Endodermal cell (in vitro differentiated cells): ENCODE measurements around the gene CBFA2T2. TPM values are rescaled to one million over a fixed set of nuclear protein-coding genes. Genes with fewer than 3 reads are reported as not detected.

Experiments used
- DNase-seq: peaks from one replicate; pipeline ENCODE4 v3.0.0-alpha.2; 2017
- H3K27ac ChIP-seq: 2 replicates; pipeline ENCODE4 v1.5.1; 2013; ENCODE audit warnings: mild to moderate bottlenecking, low read depth, low read length, moderate library complexity
- H3K27me3 ChIP-seq: 2 replicates; pipeline ENCODE4 v1.6.1; 2013; ENCODE audit warnings: mild to moderate bottlenecking, low read length, moderate library complexity; ENCODE audit not compliant: insufficient read depth, control insufficient read depth, poor library complexity, severe bottlenecking
- H3K36me3 ChIP-seq: 2 replicates; pipeline ENCODE4 v1.7.0; 2013; ENCODE audit warnings: mild to moderate bottlenecking, low read length, moderate library complexity; ENCODE audit not compliant: control insufficient read depth, insufficient read depth
- H3K4me1 ChIP-seq: one replicate; pipeline ENCODE4 v1.7.0; 2013; ENCODE audit warnings: low read length; ENCODE audit not compliant: control insufficient read depth, insufficient read depth
- H3K4me3 ChIP-seq: 2 replicates; pipeline ENCODE4 v1.5.1; 2013; ENCODE audit warnings: mild to moderate bottlenecking, low read length, moderate library complexity
- H3K9ac ChIP-seq: 2 replicates; pipeline ENCODE4 v1.6.1; 2013; ENCODE audit warnings: mild to moderate bottlenecking, low read length, moderate library complexity; ENCODE audit not compliant: poor library complexity, severe bottlenecking; ENCODE audit errors: extremely low read depth
- H3K9me3 ChIP-seq: 2 replicates; pipeline ENCODE4 v1.6.1; 2013; ENCODE audit warnings: mild to moderate bottlenecking, low read length, moderate library complexity; ENCODE audit not compliant: control insufficient read depth
- H3K27ac Mint-ChIP-seq: 2 replicates; pipeline ENCODE4 v1.8.0; 2020; ENCODE audit warnings: mixed read lengths
- H3K27me3 Mint-ChIP-seq: 2 replicates; pipeline ENCODE4 v1.8.0; 2021; ENCODE audit warnings: mild to moderate bottlenecking, mixed read lengths; ENCODE audit not compliant: insufficient read depth
- H3K36me3 Mint-ChIP-seq: 2 replicates; pipeline ENCODE4 v1.8.0; 2020; ENCODE audit warnings: low read depth, mixed read lengths
- H3K4me1 Mint-ChIP-seq: 2 replicates; pipeline ENCODE4 v1.8.0; 2020; ENCODE audit warnings: mixed read lengths
- H3K4me3 Mint-ChIP-seq: 2 replicates; pipeline ENCODE4 v1.8.0; 2020; ENCODE audit warnings: mild to moderate bottlenecking, moderate library complexity, mixed read lengths
- H3K9me3 Mint-ChIP-seq: 2 replicates; pipeline ENCODE4 v1.8.0; 2020; ENCODE audit warnings: mild to moderate bottlenecking, mixed read lengths
- WGBS, 2 experiments: methylation state at CpG; one replicate each; pipeline versions ENCODE4 v1.1.5 to v1.1.7; 2013; ENCODE audit warnings: missing lambda C conversion rate in 2 of 2, mixed read lengths in 1 of 2; ENCODE audit not compliant: insufficient coverage in 1 of 2, insufficient read length in 1 of 2; 5-methylcytosine and 5-hydroxymethylcytosine counted together
- total RNA-seq, 2 donors: library from RNA; stranded (reverse); fragmentation: NEBNext Ultra II Directional in 1 of 2; extraction: Animal tissue kit (Norgen Biotek cat#: 25700) in 1 of 2; gene quantifications; 2 replicates in 1 of 2; 3 replicates in 1 of 2; pipeline ENCODE4 v1.2.1, GENCODE V29; 2021
- TF ChIP-seq, protein P1 (sequence below): fragments of 200-600 bp; sonication (generic); conservative IDR thresholded peaks from 2 replicates; pipeline ENCODE4 v1.5.0; 2021; ENCODE audit warnings: antibody characterized with exemption, mild to moderate bottlenecking

CBFA2T2 gene
- total RNA-seq, 2 donors from 2014 or later, result 26.8 to 32.7 TPM

DNA sequence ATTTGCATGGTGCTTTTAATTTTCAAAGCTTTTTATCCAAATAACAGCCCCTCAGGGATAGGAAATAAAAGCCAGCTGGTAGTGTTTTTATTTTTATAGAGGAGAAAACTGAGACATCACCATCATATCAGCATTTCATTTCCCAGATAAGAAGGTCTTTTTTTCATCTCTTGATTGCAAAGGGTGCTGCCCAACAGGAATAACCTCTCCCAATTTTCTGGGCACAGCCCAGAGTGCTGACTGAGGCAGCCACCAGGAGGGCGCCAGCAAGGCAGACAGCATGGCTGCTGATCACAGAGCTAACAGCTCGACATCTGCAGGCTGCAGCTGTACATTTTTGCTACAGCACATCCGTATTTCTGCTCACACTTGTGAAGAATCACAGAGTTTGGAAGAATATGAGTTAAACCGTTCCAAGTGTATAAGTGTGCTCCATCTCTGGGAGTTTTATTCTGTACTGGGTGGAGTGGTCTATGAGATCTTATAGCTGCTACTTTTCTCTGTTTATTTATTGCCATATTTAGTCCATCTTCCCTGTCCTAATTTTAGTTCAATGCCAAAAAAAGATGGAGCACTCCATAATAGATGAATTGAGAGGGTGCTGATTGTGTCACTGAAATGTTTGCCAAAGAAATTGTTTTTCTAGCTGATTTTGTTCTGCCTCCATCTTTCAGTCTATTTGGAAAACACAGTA is 86.7 kb downstream of the CBFA2T2 start:
- no peak for DNase-seq
- Mint-ChIP-seq H3K4me1 (peaks cover 10% of the 10 kb centered on the region), H3K9me3 (no peaks in the 10 kb centered on the region), H3K27me3 (no peaks in the 10 kb centered on the region), H3K36me3 (peaks cover 4% of the 10 kb centered on the region), H3K27ac (no peak overlapping the region), H3K4me3 (no peak overlapping the region)
- H3K27ac ChIP-seq, result no peak overlapping the region
- H3K27me3 ChIP-seq, result no peaks in the 10 kb centered on the region
- no peak overlapping the region for H3K9ac ChIP-seq
- no peaks in the 10 kb centered on the region for H3K36me3 ChIP-seq
- no peaks in the 10 kb centered on the region for H3K4me1 ChIP-seq
- TF ChIP-seq, protein P1, sequence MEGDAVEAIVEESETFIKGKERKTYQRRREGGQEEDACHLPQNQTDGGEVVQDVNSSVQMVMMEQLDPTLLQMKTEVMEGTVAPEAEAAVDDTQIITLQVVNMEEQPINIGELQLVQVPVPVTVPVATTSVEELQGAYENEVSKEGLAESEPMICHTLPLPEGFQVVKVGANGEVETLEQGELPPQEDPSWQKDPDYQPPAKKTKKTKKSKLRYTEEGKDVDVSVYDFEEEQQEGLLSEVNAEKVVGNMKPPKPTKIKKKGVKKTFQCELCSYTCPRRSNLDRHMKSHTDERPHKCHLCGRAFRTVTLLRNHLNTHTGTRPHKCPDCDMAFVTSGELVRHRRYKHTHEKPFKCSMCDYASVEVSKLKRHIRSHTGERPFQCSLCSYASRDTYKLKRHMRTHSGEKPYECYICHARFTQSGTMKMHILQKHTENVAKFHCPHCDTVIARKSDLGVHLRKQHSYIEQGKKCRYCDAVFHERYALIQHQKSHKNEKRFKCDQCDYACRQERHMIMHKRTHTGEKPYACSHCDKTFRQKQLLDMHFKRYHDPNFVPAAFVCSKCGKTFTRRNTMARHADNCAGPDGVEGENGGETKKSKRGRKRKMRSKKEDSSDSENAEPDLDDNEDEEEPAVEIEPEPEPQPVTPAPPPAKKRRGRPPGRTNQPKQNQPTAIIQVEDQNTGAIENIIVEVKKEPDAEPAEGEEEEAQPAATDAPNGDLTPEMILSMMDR, result peak; percentile 63
- no peaks in the 10 kb centered on the region for H3K9me3 ChIP-seq
- H3K4me3 ChIP-seq, result no peak overlapping the region
- 89 to 100% methylated on average over 3 to 4 of the region's 4 CpGs for WGBS, 2 experiments

DNA sequence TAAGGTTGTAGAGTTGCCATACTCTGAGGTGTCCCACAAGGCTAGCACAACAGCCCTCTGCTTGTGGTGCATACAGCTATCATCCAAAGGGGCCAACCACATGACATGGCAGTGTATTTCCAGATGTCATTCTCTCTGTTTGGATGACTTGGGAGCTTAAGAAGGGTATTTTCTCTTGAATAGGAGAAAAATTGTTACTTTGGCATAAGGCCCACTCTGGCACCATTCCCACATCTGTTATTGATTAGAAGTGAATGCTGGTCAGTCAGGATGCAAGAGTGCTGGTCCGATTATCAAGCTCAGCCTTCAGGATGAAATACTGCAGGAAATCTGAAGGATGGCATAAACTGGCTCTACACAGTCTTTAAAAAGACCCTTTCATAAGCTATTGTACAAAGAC is 88.6 kb downstream of the CBFA2T2 start:
- H3K27ac Mint-ChIP-seq, result no peak overlapping the region
- no peaks in the 10 kb centered on the region for H3K36me3 ChIP-seq
- H3K4me1 Mint-ChIP-seq, result peaks cover 7% of the 10 kb centered on the region
- no peak overlapping the region for H3K4me3 ChIP-seq
- H3K9ac ChIP-seq, result no peak overlapping the region
- WGBS, 2 experiments, result 88 to 91% methylated on average over 1 of the region's 1 CpG
- H3K27me3 ChIP-seq, result no peaks in the 10 kb centered on the region
- no peak for DNase-seq
- H3K27ac ChIP-seq, result no peak overlapping the region
- H3K9me3 Mint-ChIP-seq, result no peaks in the 10 kb centered on the region
- no peak overlapping the region for H3K4me3 Mint-ChIP-seq
- peaks cover 4% of the 10 kb centered on the region for H3K36me3 Mint-ChIP-seq
- no peaks in the 10 kb centered on the region for H3K27me3 Mint-ChIP-seq
- TF ChIP-seq, protein P1, result no peak
- H3K9me3 ChIP-seq, result no peaks in the 10 kb centered on the region
- no peaks in the 10 kb centered on the region for H3K4me1 ChIP-seq

DNA sequence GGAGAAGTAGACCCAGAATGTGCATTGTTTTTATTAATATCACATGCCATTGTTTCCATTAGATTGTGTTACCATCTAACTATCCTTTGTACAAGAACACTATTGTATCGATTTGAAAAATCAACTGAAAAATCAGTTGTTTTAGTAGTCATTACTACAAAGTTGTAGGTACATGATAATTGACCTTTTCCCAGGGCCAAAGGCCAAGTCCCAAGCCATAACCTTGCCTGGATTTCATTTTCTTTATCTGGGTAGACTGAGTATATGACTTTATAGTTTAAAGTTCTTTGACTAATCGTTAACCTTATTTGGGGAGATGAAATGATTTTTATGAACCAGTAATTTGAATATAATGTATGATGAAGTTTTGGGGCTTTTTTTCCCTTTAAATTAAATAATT is 93.2 kb downstream of the CBFA2T2 start:
- H3K4me1 Mint-ChIP-seq, result peaks cover 7% of the 10 kb centered on the region
- no peak for DNase-seq
- H3K27me3 Mint-ChIP-seq, result no peaks in the 10 kb centered on the region
- TF ChIP-seq, protein P1, result no peak
- no peak overlapping the region for H3K9ac ChIP-seq
- no peak overlapping the region for H3K27ac Mint-ChIP-seq
- no peaks in the 10 kb centered on the region for H3K9me3 ChIP-seq
- H3K27me3 ChIP-seq, result no peaks in the 10 kb centered on the region
- 89 to 100% methylated on average over 1 to 2 of the region's 2 CpGs for WGBS, 2 experiments
- H3K4me1 ChIP-seq, result no peaks in the 10 kb centered on the region
- H3K4me3 Mint-ChIP-seq, result no peak overlapping the region
- no peaks in the 10 kb centered on the region for H3K9me3 Mint-ChIP-seq
- no peak overlapping the region for H3K4me3 ChIP-seq
- no peak overlapping the region for H3K27ac ChIP-seq
- no peaks in the 10 kb centered on the region for H3K36me3 ChIP-seq
- peaks cover 1% of the 10 kb centered on the region for H3K36me3 Mint-ChIP-seq
